Activated CD4-positive, alpha-beta T cell treated with anti-CD3 and anti-CD28 coated beads, Interleukin-2, amount 10 ng/mL, durations not matched to agents 24 days and 14 days (primary cell): Measurements from ENCODE around the gene NLRP5. TPM values are rescaled to one million over a fixed set of nuclear protein-coding genes. Genes with fewer than 3 reads are reported as not detected.
"Not testable (repeated sequence)": the region's sequence is repeated elsewhere in the genome, so short reads cannot be mapped to it uniquely, and the experiment has no call there.

ENCODE experiments used
- DNase-seq: peaks from one replicate; pipeline ENCODE4 v3.0.0; 2022
- H3K27ac Mint-ChIP-seq: one replicate; pipeline ENCODE4 v1.8.0; 2022; ENCODE audit warnings: mild to moderate bottlenecking, mixed read lengths
- H3K27me3 Mint-ChIP-seq: one replicate; pipeline ENCODE4 v1.8.0; 2022; ENCODE audit warnings: mixed read lengths
- H3K36me3 Mint-ChIP-seq: one replicate; pipeline ENCODE4 v1.8.0; 2022; ENCODE audit warnings: low read depth, mild to moderate bottlenecking, mixed read lengths
- H3K4me1 Mint-ChIP-seq: one replicate; pipeline ENCODE4 v1.8.0; 2021; ENCODE audit warnings: mixed read lengths
- H3K4me3 Mint-ChIP-seq: one replicate; pipeline ENCODE4 v1.8.0; 2022; ENCODE audit warnings: mild to moderate bottlenecking, moderate library complexity, mixed read lengths
- H3K9me3 Mint-ChIP-seq: one replicate; pipeline ENCODE4 v1.8.0; 2021; ENCODE audit warnings: mixed read lengths
- intact Hi-C: fragments of 100-400 bp; cut with micrococcal nuclease; formaldehyde crosslinking; loops from one replicate; pipeline ENCODE4 v1.15.1; 2023
- total RNA-seq: library from RNA; stranded (reverse); gene quantifications from 2 replicates; pipeline ENCODE4 v1.2.3, GENCODE V29; 2022

The NLRP5 gene
- total RNA-seq, 1 donor from 2014 or later, result not detected

GRCh38 chr19:56098237-56098636 is 111.7 kb downstream of the NLRP5 start:
- H3K4me1 Mint-ChIP-seq, H3K27me3 Mint-ChIP-seq, DNase-seq, H3K27ac Mint-ChIP-seq, intact Hi-C loops, H3K4me3 Mint-ChIP-seq, H3K9me3 Mint-ChIP-seq: not testable (repeated sequence)
- peaks cover 30% of the 10 kb centered on the region for H3K36me3 Mint-ChIP-seq

DNA sequence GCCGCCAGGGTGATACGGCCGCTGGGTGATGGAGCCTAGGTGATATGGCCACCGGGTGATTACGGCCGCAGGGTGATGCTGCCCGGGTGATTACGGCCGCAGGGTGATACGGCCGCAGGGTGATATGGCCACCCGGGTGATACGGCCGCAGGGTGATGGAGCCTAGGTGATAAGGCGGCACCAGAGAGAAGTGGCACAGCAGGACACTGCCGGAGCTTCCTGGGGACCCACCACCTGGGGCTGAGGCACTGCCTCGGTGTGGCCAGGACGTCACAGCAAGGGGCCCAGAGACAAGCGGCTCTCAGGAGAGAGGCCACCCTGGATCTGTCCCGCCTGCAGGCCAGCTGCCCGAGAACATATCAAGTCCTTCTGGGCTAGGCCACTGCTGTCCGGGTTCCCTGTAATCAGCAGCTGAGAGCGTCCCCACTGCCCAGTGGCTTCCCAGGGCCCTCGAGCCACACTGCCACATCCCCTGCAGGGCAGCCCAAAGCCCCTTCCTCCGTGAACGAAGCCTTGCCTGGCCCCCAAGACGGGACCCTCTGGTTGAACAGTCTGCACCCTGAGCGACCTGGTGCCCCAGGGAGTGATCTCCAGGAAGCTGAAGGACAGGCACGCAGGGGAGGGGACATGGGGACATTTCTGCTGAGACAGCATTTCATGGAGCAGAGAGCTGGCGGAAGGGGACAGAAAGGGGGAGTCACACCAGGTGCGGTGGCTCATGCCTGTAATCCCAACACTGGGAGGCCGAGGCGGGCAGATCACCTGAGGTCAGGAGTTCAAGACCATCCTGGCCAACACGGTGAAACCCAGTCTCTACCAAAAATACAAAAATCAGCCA is 112.4 kb downstream of the NLRP5 start:
- peaks cover 23% of the 10 kb centered on the region for H3K36me3 Mint-ChIP-seq
- no peaks in the 10 kb centered on the region for H3K4me1 Mint-ChIP-seq
- intact Hi-C loops, result no loop called here
- H3K9me3 Mint-ChIP-seq, result no peaks in the 10 kb centered on the region
- DNase-seq, result no peak
- no peak overlapping the region for H3K27ac Mint-ChIP-seq
- H3K27me3 Mint-ChIP-seq, result no peaks in the 10 kb centered on the region
- no peak overlapping the region for H3K4me3 Mint-ChIP-seq

GRCh38 chr19:56099638-56100539 is 113.3 kb downstream of the NLRP5 start:
- no peak for DNase-seq
- intact Hi-C loops, result no loop called here
- Mint-ChIP-seq H3K36me3 (peaks cover 19% of the 10 kb centered on the region), H3K4me1 (no peaks in the 10 kb centered on the region), H3K27me3 (no peaks in the 10 kb centered on the region), H3K27ac (no peak overlapping the region), H3K4me3 (no peak overlapping the region), H3K9me3 (no peaks in the 10 kb centered on the region)

- H3K27ac Mint-ChIP-seq, result no peak overlapping the region
- no peak overlapping the region for H3K4me3 Mint-ChIP-seq
Observed at GRCh38 chr19:56101095-56101494, 114.5 kb downstream of the NLRP5 start.

DNA sequence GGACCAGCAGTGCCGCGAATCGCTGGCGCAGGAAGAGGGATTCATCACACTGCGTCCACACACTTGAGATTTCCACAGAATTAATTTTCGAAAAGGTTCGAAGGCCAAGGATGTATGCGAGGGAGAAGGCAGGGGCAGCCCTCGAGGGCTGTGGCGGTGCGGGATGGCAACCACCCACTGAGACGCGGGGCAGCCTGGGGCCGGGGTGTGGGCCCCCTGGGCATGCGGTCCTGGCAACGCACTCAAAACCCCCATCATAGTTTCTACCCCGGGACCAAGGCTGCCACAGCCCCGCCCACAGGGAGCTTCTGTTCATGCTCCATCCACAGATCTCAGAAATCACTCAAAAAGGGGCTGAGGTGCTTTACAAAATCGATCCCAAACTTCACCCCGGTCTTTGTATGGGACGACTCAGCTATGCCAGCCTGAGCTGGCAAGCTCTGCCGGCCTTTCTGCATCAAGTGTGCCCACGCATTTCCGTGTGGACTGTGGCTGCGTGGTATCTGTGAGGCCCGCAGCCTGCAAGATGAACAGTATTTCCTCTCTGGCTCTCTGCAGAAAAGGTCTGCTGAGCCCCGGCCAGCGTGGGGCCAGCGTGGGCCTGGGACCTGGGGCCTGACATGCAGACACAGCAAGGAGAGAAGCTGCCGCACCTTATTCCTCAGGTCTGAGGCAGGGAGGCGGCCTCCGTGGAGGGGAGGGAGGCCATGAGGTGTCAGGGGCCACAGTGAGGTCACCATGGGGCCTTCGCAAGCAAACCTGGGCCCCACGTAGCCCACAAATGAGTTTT is 115.4 kb downstream of the NLRP5 start:
- Mint-ChIP-seq H3K36me3 (peaks cover 13% of the 10 kb centered on the region), H3K27me3 (no peaks in the 10 kb centered on the region), H3K9me3 (no peaks in the 10 kb centered on the region), H3K4me3 (no peak overlapping the region), H3K27ac (no peak overlapping the region), H3K4me1 (peaks cover 12% of the 10 kb centered on the region)
- DNase-seq, result no peak
- intact Hi-C loops, result no loop called here

More at GRCh38 chr19:56101095-56101494, 114.5 kb downstream of the NLRP5 start:
- Mint-ChIP-seq H3K36me3 (peaks cover 12% of the 10 kb centered on the region), H3K9me3 (no peaks in the 10 kb centered on the region), H3K4me1 (peaks cover 8% of the 10 kb centered on the region), H3K27me3 (no peaks in the 10 kb centered on the region)
- intact Hi-C loops, result no loop called here
- no peak for DNase-seq

- H3K27ac Mint-ChIP-seq, result no peak overlapping the region
Observed at GRCh38 chr19:56103027-56103614, 116.5 kb downstream of the NLRP5 start.

GRCh38 chr19:56104423-56104822 is 117.8 kb downstream of the NLRP5 start:
- Mint-ChIP-seq H3K27me3 (no peaks in the 10 kb centered on the region), H3K36me3 (peaks cover 10% of the 10 kb centered on the region), H3K4me3 (no peak overlapping the region), H3K4me1 (peaks cover 14% of the 10 kb centered on the region), H3K9me3 (no peaks in the 10 kb centered on the region), H3K27ac (no peak overlapping the region)
- intact Hi-C loops, result no loop called here
- no peak for DNase-seq

More at GRCh38 chr19:56103027-56103614, 116.5 kb downstream of the NLRP5 start:
- Mint-ChIP-seq H3K4me3 (no peak overlapping the region), H3K27me3 (no peaks in the 10 kb centered on the region), H3K36me3 (peaks cover 10% of the 10 kb centered on the region), H3K4me1 (peaks cover 12% of the 10 kb centered on the region), H3K9me3 (no peaks in the 10 kb centered on the region)
- no peak for DNase-seq
- intact Hi-C loops, result no loop called here

DNA sequence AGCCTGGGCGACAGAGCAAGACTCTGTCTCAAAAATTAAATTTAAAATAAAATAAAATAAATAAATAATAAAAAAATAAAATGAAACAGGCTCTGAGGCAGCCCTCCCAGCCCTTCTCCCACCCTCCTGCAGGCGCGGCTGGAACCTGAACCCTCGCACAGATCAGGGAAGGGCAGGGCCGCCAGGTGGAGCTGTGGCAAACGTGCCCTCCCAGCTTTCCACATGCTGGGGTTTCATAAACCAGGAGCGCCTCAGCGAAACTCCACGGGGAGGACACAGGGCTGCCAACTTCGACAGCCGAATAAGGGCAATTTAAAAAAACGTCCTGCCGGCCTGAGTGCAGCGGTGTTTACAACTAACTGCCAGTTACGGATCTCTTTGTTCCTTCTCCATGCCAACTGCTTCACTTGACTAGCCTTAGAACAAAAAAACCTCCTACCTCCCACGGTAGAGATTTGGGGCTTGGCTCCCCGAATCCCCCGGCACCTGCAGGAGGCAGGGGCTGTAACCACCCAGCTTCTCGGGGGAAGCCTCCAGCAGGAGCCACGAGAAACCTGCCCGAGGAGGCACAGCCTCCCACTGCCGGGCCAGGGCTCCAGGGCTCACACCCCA is 118.6 kb downstream of the NLRP5 start:
- Mint-ChIP-seq H3K27me3 (no peaks in the 10 kb centered on the region), H3K27ac (peak overlapping the region; percentile 15), H3K36me3 (peaks cover 10% of the 10 kb centered on the region), H3K4me3 (no peak overlapping the region), H3K4me1 (peaks cover 14% of the 10 kb centered on the region), H3K9me3 (no peaks in the 10 kb centered on the region)
- intact Hi-C loops, result no loop called here
- peak; percentile 86 for DNase-seq

DNA sequence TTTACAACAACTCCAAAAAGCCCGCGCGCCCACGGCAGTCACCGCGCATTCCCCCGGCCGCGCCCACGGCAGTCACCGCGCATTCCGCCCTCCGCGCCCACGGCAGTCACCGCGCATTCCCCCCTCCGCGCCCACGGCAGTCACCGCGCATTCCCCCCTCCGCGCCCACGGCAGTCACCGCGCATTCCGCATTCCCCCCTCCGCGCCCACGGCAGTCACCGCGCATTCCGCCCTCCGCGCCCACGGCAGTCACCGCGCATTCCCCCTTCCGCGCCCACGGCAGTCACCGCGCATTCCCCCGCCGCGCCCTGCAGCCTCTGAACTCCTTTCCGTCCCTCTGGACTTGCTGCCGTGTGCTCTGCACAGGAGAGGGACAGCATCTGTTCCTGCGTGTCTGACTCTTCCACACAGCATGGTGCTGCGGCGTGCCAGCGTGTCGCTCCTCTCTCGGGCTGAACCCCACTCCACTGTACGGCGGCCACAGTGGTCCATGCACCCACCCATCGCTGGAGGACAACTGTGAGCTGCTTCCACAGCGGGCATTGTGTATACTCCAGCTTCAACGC is 119.3 kb downstream of the NLRP5 start:
- peak overlapping the region; percentile 51 for H3K4me3 Mint-ChIP-seq
- intact Hi-C loops, H3K36me3 Mint-ChIP-seq, H3K27me3 Mint-ChIP-seq, H3K9me3 Mint-ChIP-seq, DNase-seq: not testable (repeated sequence)
- peaks cover 18% of the 10 kb centered on the region for H3K4me1 Mint-ChIP-seq
- H3K27ac Mint-ChIP-seq, result peak overlapping the region; percentile 66

- Mint-ChIP-seq H3K9me3 (no peaks in the 10 kb centered on the region), H3K4me3 (peak overlapping the region; percentile 51), H3K27me3 (no peaks in the 10 kb centered on the region), H3K36me3 (peaks cover 6% of the 10 kb centered on the region), H3K27ac (peak overlapping the region; percentile 66), H3K4me1 (peaks cover 18% of the 10 kb centered on the region)
- intact Hi-C loops, result no loop called here
- no peak for DNase-seq
Observed at GRCh38 chr19:56106397-56106849, 119.8 kb downstream of the NLRP5 start.

DNA sequence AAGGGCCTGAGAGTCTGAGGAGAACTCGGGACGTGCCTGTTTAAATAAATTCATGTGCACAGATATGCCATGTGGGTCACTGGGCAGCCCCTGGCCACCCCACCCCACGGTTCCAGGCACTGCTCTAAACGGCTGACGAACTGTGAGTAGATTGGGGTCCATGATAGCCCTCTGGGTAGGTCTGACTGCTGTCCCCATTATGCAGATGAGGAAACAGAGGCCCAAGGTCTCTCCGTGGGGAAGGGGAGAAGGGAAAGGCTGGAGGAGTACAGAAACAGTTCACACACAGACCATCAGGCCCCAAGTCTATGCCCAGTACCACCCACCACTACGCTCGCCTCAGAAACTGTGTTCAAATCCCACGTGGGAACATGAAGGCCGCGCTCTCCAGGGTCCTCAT is 120.4 kb downstream of the NLRP5 start:
- H3K9me3 Mint-ChIP-seq, result no peaks in the 10 kb centered on the region
- intact Hi-C loops, result no loop called here
- H3K4me3 Mint-ChIP-seq, result no peak overlapping the region
- no peak overlapping the region for H3K27ac Mint-ChIP-seq
- no peak for DNase-seq
- H3K4me1 Mint-ChIP-seq, result peaks cover 23% of the 10 kb centered on the region
- H3K36me3 Mint-ChIP-seq, result peaks cover 3% of the 10 kb centered on the region
- H3K27me3 Mint-ChIP-seq, result no peaks in the 10 kb centered on the region

GRCh38 chr19:56107626-56108351 is 121.2 kb downstream of the NLRP5 start:
- intact Hi-C loops, result no loop called here
- Mint-ChIP-seq H3K4me1 (peaks cover 28% of the 10 kb centered on the region), H3K27me3 (no peaks in the 10 kb centered on the region), H3K4me3 (no peak overlapping the region), H3K27ac (no peak overlapping the region), H3K36me3 (peaks cover 7% of the 10 kb centered on the region), H3K9me3 (no peaks in the 10 kb centered on the region)
- DNase-seq, result no peak
